Upper lobe of left lung (tissue), 6 donors: ENCODE results near the gene BAIAP2L2. TPM values are rescaled to one million over a fixed set of nuclear protein-coding genes. Genes with fewer than 3 reads are reported as not detected.
A peak's percentile ranks its signal among the peaks of the same experiment; 100 is the strongest.

Experiments used
- ATAC-seq, 2 donors: fragments of 200-7000 bp; cut with Tn5 transposase; one replicate each; pipeline ENCODE4 v1.9.1; 2022; ENCODE audit warnings: mild to moderate bottlenecking in 2 of 2, moderate library complexity in 2 of 2; ENCODE audit not compliant: low FRiP score in 2 of 2
- DNase-seq, 2 donors: peaks; one replicate each; pipeline ENCODE4 v3.0.0-alpha.2; 2019 to 2020
- H3K27ac ChIP-seq, 4 donors: fragments of 200-600 bp; sonication (generic); one replicate each; pipeline ENCODE4 v1.5.1; 2016 to 2019
- H3K27me3 ChIP-seq, 4 donors: fragments of 200-600 bp; sonication (generic); one replicate each; pipeline ENCODE4 v1.5.1; 2017 to 2019
- H3K36me3 ChIP-seq, 4 donors: fragments of 200-600 bp; sonication (generic); one replicate each; pipeline ENCODE4 v1.5.1; 2016 to 2019
- H3K4me1 ChIP-seq, 4 donors: fragments of 200-600 bp; sonication (generic); one replicate each; pipeline ENCODE4 v1.5.1; 2018 to 2019
- H3K4me3 ChIP-seq, 4 donors: fragments of 200-600 bp; sonication (generic); one replicate each; pipeline ENCODE4 v1.5.1; 2017 to 2019; ENCODE audit warnings: mild to moderate bottlenecking in 2 of 4, moderate library complexity in 1 of 4
- H3K9me3 ChIP-seq, 4 donors: fragments of 200-600 bp; sonication (generic); one replicate each; pipeline ENCODE4 v1.5.1; 2018 to 2019
- EP300 ChIP-seq, 4 donors: sonication (generic); formaldehyde crosslinking; IDR thresholded peaks; one replicate each; pipeline ENCODE4 v1.5.1; 2017; ENCODE audit warnings: antibody characterized with exemption in 4 of 4, control low read depth in 2 of 4
- POLR2A ChIP-seq, 4 donors: fragments of 450-650 bp; IDR thresholded peaks; one replicate each; pipeline ENCODE4 v1.5.1; 2016 to 2017; ENCODE audit warnings: antibody characterized with exemption in 4 of 4, mild to moderate bottlenecking in 2 of 4
- POLR2AphosphoS5 ChIP-seq, 2 donors: sonication (generic); formaldehyde crosslinking; IDR thresholded peaks; one replicate each; pipeline ENCODE4 v1.5.1; 2017; ENCODE audit warnings: antibody characterized with exemption in 2 of 2
- WGBS, 2 donors: methylation state at CpG; one replicate each; pipeline ENCODE4 v1.1.5; 2017 to 2018; 5-methylcytosine and 5-hydroxymethylcytosine counted together
- total RNA-seq, 6 donors: library from RNA; depleted of rRNA in 4 of 6; stranded (reverse); fragments of >200 nt in 4 of 6; gene quantifications; one replicate each; pipeline versions ENCODE4 v1.1.0 to v1.2.1, GENCODE V29; 2016 to 2021
- TF ChIP-seq, protein P1 (sequence below), 6 experiments: fragments of 450-650 bp in 4 of 6; fragments of 200-600 bp in 2 of 6; sonication (generic) in 2 of 6; IDR thresholded peaks; one replicate each; pipeline ENCODE4 v1.5.1; 2016 to 2019; ENCODE audit warnings: antibody characterized with exemption in 6 of 6
- donor health status: DM: no; HTN: no; CAD: no; lungs with moderate emphysema.
- donor health status: DM: no; HTN: yes; CAD: no; lungs with severe emphysema.

BAIAP2L2 gene
- total RNA-seq, 6 donors from 2014 or later = 0.94 to 6.3 (median 0.98) TPM; not detected in 3

DNA sequence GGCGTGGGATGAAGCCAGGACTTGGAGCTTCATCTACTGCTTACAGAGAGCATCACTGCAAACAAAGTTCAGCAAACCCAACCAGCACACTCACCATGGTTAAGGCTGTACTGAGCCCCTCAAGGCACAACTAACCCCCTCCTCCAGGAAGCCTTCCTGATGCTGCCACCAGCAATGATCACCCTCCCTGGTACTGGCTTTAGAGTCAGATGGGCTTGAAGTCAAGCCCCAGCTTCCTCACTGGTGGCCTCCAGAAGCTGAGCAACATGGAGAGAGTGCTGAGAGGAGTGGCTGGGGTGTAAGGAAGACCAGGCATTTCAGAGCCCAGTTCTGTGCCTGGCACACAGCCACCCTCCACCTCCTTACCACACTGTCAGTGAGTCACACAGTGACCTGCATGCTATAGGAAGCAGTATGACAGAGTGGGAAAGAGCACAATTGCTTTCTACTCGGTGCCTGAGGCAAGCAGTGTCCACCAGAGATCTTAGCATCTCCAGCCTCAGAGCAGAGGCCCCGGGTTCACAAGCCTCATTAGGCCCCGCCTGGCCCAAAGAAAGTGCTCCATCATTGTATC lies 24.7 kb upstream of the BAIAP2L2 start:
- Histone ChIP-seq H3K36me3 (peaks cover 2 to 39% (median 19%) of the 10 kb centered on the region in 4 donors), H3K4me1 (no peaks in the 10 kb centered on the region), H3K4me3 (no peak overlapping the region), H3K27ac (no peak overlapping the region), H3K9me3 (no peaks in the 10 kb centered on the region), H3K27me3 (no peaks in the 10 kb centered on the region)
- ATAC-seq = no peak
- no peak for TF ChIP-seq POLR2A (IDR thresholded peaks at IDR 0.05)
- TF ChIP-seq, protein P1, sequence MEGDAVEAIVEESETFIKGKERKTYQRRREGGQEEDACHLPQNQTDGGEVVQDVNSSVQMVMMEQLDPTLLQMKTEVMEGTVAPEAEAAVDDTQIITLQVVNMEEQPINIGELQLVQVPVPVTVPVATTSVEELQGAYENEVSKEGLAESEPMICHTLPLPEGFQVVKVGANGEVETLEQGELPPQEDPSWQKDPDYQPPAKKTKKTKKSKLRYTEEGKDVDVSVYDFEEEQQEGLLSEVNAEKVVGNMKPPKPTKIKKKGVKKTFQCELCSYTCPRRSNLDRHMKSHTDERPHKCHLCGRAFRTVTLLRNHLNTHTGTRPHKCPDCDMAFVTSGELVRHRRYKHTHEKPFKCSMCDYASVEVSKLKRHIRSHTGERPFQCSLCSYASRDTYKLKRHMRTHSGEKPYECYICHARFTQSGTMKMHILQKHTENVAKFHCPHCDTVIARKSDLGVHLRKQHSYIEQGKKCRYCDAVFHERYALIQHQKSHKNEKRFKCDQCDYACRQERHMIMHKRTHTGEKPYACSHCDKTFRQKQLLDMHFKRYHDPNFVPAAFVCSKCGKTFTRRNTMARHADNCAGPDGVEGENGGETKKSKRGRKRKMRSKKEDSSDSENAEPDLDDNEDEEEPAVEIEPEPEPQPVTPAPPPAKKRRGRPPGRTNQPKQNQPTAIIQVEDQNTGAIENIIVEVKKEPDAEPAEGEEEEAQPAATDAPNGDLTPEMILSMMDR (IDR thresholded peaks at IDR 0.05) = no peak
- TF ChIP-seq EP300 (IDR thresholded peaks at IDR 0.05) = no peak
- no peak for TF ChIP-seq POLR2AphosphoS5 (IDR thresholded peaks at IDR 0.05)
- DNase-seq = no peak
- WGBS, 2 donors = 83 to 87% methylated on average over 1 to 4 of the region's 4 CpGs

DNA sequence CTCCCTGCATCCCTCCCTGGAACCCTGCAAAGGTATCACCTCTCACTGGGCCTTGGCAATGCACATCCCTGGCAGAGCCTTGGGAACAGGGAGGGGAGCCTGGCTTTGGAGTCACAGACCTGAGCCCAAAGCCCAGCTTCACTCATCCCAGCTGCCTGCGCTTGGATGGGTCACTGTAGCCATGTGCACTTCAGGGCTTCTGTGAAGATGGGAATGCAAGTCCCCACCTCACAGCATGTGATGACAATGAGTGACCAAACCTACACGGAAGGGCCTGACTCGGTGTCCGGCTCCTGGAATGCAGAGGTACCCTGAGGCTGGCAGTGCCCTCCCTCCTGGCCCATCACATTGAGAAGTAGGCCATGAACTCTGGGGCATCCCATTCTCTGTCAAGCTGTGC lies 22.8 kb upstream of the BAIAP2L2 start:
- H3K27me3 ChIP-seq = no peaks in the 10 kb centered on the region
- DNase-seq = no peak
- no peaks in the 10 kb centered on the region for H3K9me3 ChIP-seq
- TF ChIP-seq POLR2AphosphoS5 (IDR thresholded peaks at IDR 0.05) (no peak), POLR2A (IDR thresholded peaks at IDR 0.05) (no peak), EP300 (IDR thresholded peaks at IDR 0.05) (no peak)
- TF ChIP-seq, protein P1 (IDR thresholded peaks at IDR 0.05) = no peak
- no peak overlapping the region for H3K4me3 ChIP-seq
- H3K36me3 ChIP-seq = peaks cover 2 to 41% (median 22%) of the 10 kb centered on the region in 4 donors
- ATAC-seq = no peak
- no peak overlapping the region for H3K27ac ChIP-seq
- 100% methylated on average over 4 of the region's 4 CpGs; no CpG with 5 or more reads in 1 of the 2 donors for WGBS, 2 donors
- no peaks in the 10 kb centered on the region for H3K4me1 ChIP-seq

DNA sequence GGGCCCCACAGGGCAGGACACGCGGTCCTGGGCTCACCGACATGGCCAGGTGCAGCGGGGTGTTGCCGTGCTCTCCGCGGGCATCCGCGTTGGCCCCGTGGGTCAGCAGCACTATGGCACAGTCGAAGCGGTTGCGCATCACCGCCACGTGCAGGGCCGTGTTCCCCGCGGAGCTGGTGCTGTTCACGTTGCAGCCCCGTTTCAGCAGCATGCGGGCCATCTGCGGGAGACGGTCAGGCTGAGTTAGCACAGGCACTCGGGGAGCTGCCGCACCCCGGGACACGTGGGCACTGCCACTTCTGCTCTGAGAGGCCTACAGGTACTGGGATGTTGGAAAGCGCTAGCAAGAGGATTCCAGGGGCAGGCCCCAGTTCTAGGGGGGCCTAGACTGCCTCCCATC lies 22.3 kb upstream of the BAIAP2L2 start:
- TF ChIP-seq POLR2AphosphoS5 (IDR thresholded peaks at IDR 0.05) (no peak), POLR2A (IDR thresholded peaks at IDR 0.05) (no peak), EP300 (IDR thresholded peaks at IDR 0.05) (no peak)
- TF ChIP-seq, protein P1 (IDR thresholded peaks at IDR 0.05) = no peak
- H3K36me3 ChIP-seq = peaks cover 2 to 41% (median 23%) of the 10 kb centered on the region in 4 donors

DNA sequence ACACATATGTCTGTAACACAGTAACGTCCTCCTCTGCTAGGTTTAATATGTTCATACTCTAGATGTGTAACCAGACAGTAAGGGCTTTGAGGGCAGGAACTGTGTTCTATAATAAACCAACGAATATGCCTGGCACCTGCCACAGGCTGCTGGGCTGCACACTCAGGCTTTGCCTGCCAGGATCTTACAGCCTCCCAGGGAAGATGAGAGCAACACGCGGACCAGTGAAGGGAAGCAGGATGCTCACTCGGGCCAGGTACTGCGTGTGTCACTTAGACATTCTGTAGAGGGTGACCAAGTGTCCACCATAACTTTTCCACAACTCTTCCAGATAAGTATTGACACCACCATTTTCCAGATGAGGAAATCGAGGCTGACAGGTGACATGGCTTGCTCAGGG lies 21.7 kb upstream of the BAIAP2L2 start:
- WGBS, 2 donors = 84 to 88% methylated on average over 6 to 7 of the region's 7 CpGs
- peak overlapping the region in 1 of 4 donors; percentile 15 for H3K27ac ChIP-seq
- no peaks in the 10 kb centered on the region for H3K27me3 ChIP-seq
- no peaks in the 10 kb centered on the region for H3K4me1 ChIP-seq
- H3K4me3 ChIP-seq = no peak overlapping the region
- TF ChIP-seq, protein P1 (IDR thresholded peaks at IDR 0.05) = no peak
- peaks cover 2 to 38% (median 26%) of the 10 kb centered on the region in 4 donors for H3K36me3 ChIP-seq
- DNase-seq = no peak
- H3K9me3 ChIP-seq = no peaks in the 10 kb centered on the region
- no peak for ATAC-seq

More for the DNA sequence above, 22.3 kb upstream of the BAIAP2L2 start:
- no peak overlapping the region for H3K27ac ChIP-seq
- no peaks in the 10 kb centered on the region for H3K4me1 ChIP-seq
- no peaks in the 10 kb centered on the region for H3K9me3 ChIP-seq
- DNase-seq (peak in 1 of 2 donors; percentile 82), ATAC-seq (no peak)
- no peaks in the 10 kb centered on the region for H3K27me3 ChIP-seq
- H3K4me3 ChIP-seq = no peak overlapping the region
- WGBS, 2 donors = 94 to 97% methylated on average over 6 to 28 of the region's 28 CpGs

DNA sequence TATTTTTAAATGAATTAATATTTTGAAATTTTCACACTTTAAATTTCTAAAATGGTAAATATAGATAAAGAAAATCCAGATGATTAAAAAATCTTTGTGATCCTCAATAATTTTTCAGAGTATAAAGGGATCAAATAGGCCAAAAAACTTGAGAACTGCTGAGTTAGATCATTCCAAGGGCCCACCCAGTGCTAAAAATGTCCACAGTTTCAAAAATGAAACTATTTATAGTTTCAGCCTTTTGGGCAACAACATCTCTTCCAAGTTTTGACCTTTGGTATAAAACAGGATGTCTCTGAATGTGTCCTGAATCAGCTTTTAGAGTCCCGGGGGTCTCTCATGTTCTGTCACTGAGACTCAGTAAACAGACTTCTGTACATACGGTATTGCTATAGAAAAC lies 20.9 kb upstream of the BAIAP2L2 start:
- WGBS, 2 donors = 69 to 76% methylated on average over 2 of the region's 2 CpGs
- Histone ChIP-seq H3K36me3 (peaks cover 2 to 40% (median 28%) of the 10 kb centered on the region in 4 donors), H3K27me3 (no peaks in the 10 kb centered on the region), H3K4me1 (no peaks in the 10 kb centered on the region), H3K9me3 (no peaks in the 10 kb centered on the region), H3K4me3 (no peak overlapping the region), H3K27ac (peak overlapping the region in 1 of 4 donors; percentile 15)
- ATAC-seq (no peak), DNase-seq (no peak)
- TF ChIP-seq POLR2AphosphoS5 (IDR thresholded peaks at IDR 0.05) = no peak
- no peak for TF ChIP-seq EP300 (IDR thresholded peaks at IDR 0.05)
- TF ChIP-seq, protein P1 (IDR thresholded peaks at IDR 0.05) = no peak
- no peak for TF ChIP-seq POLR2A (IDR thresholded peaks at IDR 0.05)
